ENCODE data around the gene PPDPF. TPM values are rescaled to one million over a fixed set of nuclear protein-coding genes. Genes with fewer than 3 reads are reported as not detected.

The PPDPF gene
- total and polyA plus RNA-seq, 2 donors (not counting 1 experiment from before 2014, with no cell fraction given): 93.5 to 162 TPM

- Histone ChIP-seq H3K9ac (ENCODE audit: low read length) (peak overlapping the region; percentile 42), H3K4me1 (ENCODE audit: control insufficient read depth in 2 of 2, insufficient read depth in 2 of 2, low read length in 2 of 2) (peaks cover 38 to 57% of the 10 kb centered on the region in 2 donors), H3K9me3 (ENCODE audit: control extremely low read depth in 1 of 3, control insufficient read depth in 2 of 3, insufficient read depth in 1 of 3, low read length in 2 of 3) (peaks cover 0 to 11% (median 0%) of the 10 kb centered on the region in 3 donors), H3K79me2 (ENCODE audit: control insufficient read depth, insufficient read depth, low read length) (no peaks in the 10 kb centered on the region), H3K4me3 (ENCODE audit: control extremely low read depth in 1 of 5, extremely low read depth in 1 of 5, insufficient read depth in 1 of 5, low read depth in 2 of 5, low read length in 4 of 5) (peak overlapping the region in 4 of 5 experiments; percentile 16 to 63 (median 27)), H4K20me1 (ENCODE audit: control insufficient read depth, insufficient read depth, low read length, poor library complexity, severe bottlenecking) (peaks cover 7% of the 10 kb centered on the region), H3K27ac (ENCODE audit: low read length in 2 of 2) (peak overlapping the region; percentile 79 to 84), H3K36me3 (replicated peaks in 1 of 2; ENCODE audit: control extremely low read depth in 1 of 2, control insufficient read depth in 1 of 2, extremely low read depth in 1 of 2, insufficient read depth in 2 of 2, low read length in 1 of 2) (no peaks in the 10 kb centered on the region), H2AFZ (ENCODE audit: insufficient read depth, low read depth, low read length, poor library complexity, severe bottlenecking) (no peak overlapping the region), H3K4me2 (replicated peaks; ENCODE audit: low read depth, low read length, poor library complexity, severe bottlenecking) (peak overlapping the region; percentile 92), H3K27me3 (replicated peaks in 1 of 4; ENCODE audit: control extremely low read depth in 1 of 4, control insufficient read depth in 3 of 4, insufficient read depth in 4 of 4, low read length in 3 of 4) (peaks cover 0 to 5% (median 1%) of the 10 kb centered on the region in 4 experiments)
- peak overlapping the region; percentile 89 for H3K27ac Mint-ChIP-seq
- H3K27me3 Mint-ChIP-seq: no peaks in the 10 kb centered on the region
- intact Hi-C loops (cut with micrococcal nuclease): loop anchor here (1.0 to 2.0 kb wide), 6 partner anchors 10 to 312 kb away; partner anchors contain the start of gene PPDPF
- POLR2A ChIA-PET: interaction anchor here (0.6 to 2.3 kb wide), 14 partner anchors 10 to 593 kb away, joined by 3 to 9 read pairs (median 6); partner anchors contain the start of genes GMEB2, HELZ2, PPDPF and PTK6
- H3K9me3 Mint-ChIP-seq (ENCODE audit: insufficient read depth): no peaks in the 10 kb centered on the region
- DNase-seq (peak; percentile 90), ATAC-seq (ENCODE audit: low read depth) (peak; percentile 37)
- H3K4me3 Mint-ChIP-seq: peak overlapping the region; percentile 86
- WGBS (ENCODE audit: insufficient coverage): 19% methylated on average over 6 of the region's 15 CpGs
- CTCF ChIA-PET: interaction anchor here (1.0 to 2.4 kb wide), 5 partner anchors 10 to 56 kb away, joined by 3 to 12 read pairs (median 7); partner anchors contain the start of gene PTK6
- TF ChIP-seq CTCF (IDR thresholded peaks at IDR 0.05) (no peak), EZH2 (IDR thresholded peaks at IDR 0.05; ENCODE audit: borderline replicate concordance, insufficient read depth, low read depth, low read length, poor library complexity, severe bottlenecking) (no peak)
- peaks cover 55% of the 10 kb centered on the region for H3K4me1 Mint-ChIP-seq
Observed at GRCh38 chr20:63552481-63553249, 32.1 kb downstream of the PPDPF start.

Measured in B cell (primary cell).